HepG2 (cell line): ENCODE measurements around the gene EDC3. TPM values are rescaled to one million over a fixed set of nuclear protein-coding genes. Genes with fewer than 3 reads are reported as not detected.
"Not testable (repeated sequence)": the region's sequence is repeated elsewhere in the genome, so short reads cannot be mapped to it uniquely, and the experiment has no call there.

Experiments used
- ATAC-seq: fragments of 200-7000 bp; cut with Tn5 transposase; 3 replicates; pipeline ENCODE4 v1.9.1; 2020; ENCODE audit warnings: mild to moderate bottlenecking, moderate library complexity
- BruUV-seq: library from RNA; stranded (reverse); fragments of 400-500 nt; replicated peaks from 2 replicates; lab custom pipeline; 2021; lab: Mats Ljungman, UMichigan
- CTCF ChIA-PET: fragments of 300-600 bp; formaldehyde crosslinking; extraction: SDS; loops from one replicate; lab custom pipeline; 2021; ENCODE audit warnings: low total read pairs, inconsistent platforms, low intra/inter-chr PET ratio; lab: Yijun Ruan, JAX
- POLR2A ChIA-PET: fragments of 350-600 bp; sonication (Branson Sonifier 250); formaldehyde crosslinking; loops from one replicate; lab custom pipeline; 2020; ENCODE audit warnings: antibody characterized with exemption, inconsistent platforms; lab: Yijun Ruan, JAX
- DNase-seq: peaks from one replicate; pipeline ENCODE4 v3.0.0-alpha.2; 2015; ENCODE audit warnings: low spot score
- FAIRE-seq: peaks from 3 replicates; lab custom pipeline; 2011; peaks lifted over from hg19 to GRCh38; lab: Jason Lieb, UNC
- H2AFZ ChIP-seq: one replicate; pipeline ENCODE4 v1.6.1; 2011; ENCODE audit warnings: low read length, inconsistent platforms
- H3K27ac ChIP-seq: fragments of 300-600 bp; 3 replicates; pipeline ENCODE4 v1.8.0; 2011; ENCODE audit warnings: mixed run types, mild to moderate bottlenecking, mixed read lengths, low read length, inconsistent platforms; ENCODE audit not compliant: insufficient read depth; ENCODE audit errors: extremely low read length
- H3K27me3 ChIP-seq, 2 experiments: fragments of 200-600 bp in 1 of 2; 2 replicates in 1 of 2; 3 replicates in 1 of 2; pipeline versions ENCODE4 v1.6.0 to v1.8.0; 2011; ENCODE audit warnings: low read length in 2 of 2, mild to moderate bottlenecking in 2 of 2, moderate library complexity in 2 of 2, inconsistent platforms in 1 of 2; ENCODE audit not compliant: insufficient read depth in 2 of 2, control insufficient read depth in 1 of 2
- H3K36me3 ChIP-seq, 2 experiments: fragments of 200-600 bp in 1 of 2; replicated peaks in 1 of 2; 2 replicates in 1 of 2; 3 replicates in 1 of 2; pipeline versions ENCODE4 v1.5.1 to v1.8.0; 2011; ENCODE audit warnings: low read length in 2 of 2, inconsistent platforms in 1 of 2; ENCODE audit not compliant: insufficient read depth in 2 of 2, control insufficient read depth in 1 of 2
- H3K4me1 ChIP-seq: 2 replicates; pipeline ENCODE4 v1.5.1; 2012; ENCODE audit warnings: low read length, inconsistent platforms; ENCODE audit not compliant: insufficient read depth
- H3K4me2 ChIP-seq: 2 replicates; pipeline ENCODE4 v1.6.0; 2011; ENCODE audit warnings: low read depth, low read length, inconsistent platforms
- H3K4me3 ChIP-seq, 3 experiments: fragments of 200-600 bp in 1 of 3; sonication (generic), shearing (Covaris generic) in 1 of 3; replicated peaks in 1 of 3; 2 replicates each; pipeline ENCODE4 v1.5.1; 2011 to 2016; ENCODE audit warnings: low read length in 3 of 3, inconsistent platforms in 2 of 3, low read depth in 2 of 3, mild to moderate bottlenecking in 2 of 3, control low read depth in 1 of 3, mixed read lengths in 1 of 3; ENCODE audit not compliant: insufficient read depth in 1 of 3
- H3K79me2 ChIP-seq: one replicate; pipeline ENCODE4 v1.6.1; 2011; ENCODE audit warnings: low read length, inconsistent platforms; ENCODE audit not compliant: insufficient read depth
- H3K9ac ChIP-seq: 2 replicates; pipeline ENCODE4 v1.6.0; 2011; ENCODE audit warnings: mild to moderate bottlenecking, low read depth, low read length, inconsistent platforms; ENCODE audit not compliant: insufficient read depth
- H3K9me3 ChIP-seq: 2 replicates; pipeline ENCODE4 v1.5.1; 2012; ENCODE audit warnings: mild to moderate bottlenecking, low read length
- H4K20me1 ChIP-seq: 2 replicates; pipeline ENCODE4 v1.6.0; 2011; ENCODE audit warnings: inconsistent platforms, mild to moderate bottlenecking, low read length, moderate library complexity; ENCODE audit not compliant: insufficient read depth
- FOSL1 ChIP-seq: sonication (generic); formaldehyde crosslinking; IDR thresholded peaks from 2 replicates; pipeline ENCODE4 v1.9.0; 2021; ENCODE audit warnings: missing genetic modification reagents, borderline replicate concordance
- ZFP1 ChIP-seq: IDR thresholded peaks from 2 replicates; pipeline ENCODE4 v1.6.1; 2016
- ZKSCAN8 ChIP-seq: IDR thresholded peaks from 2 replicates; pipeline ENCODE4 v1.6.1; 2016; ENCODE audit warnings: borderline replicate concordance, missing genetic modification reagents, missing compliant biosample characterization
- ZMAT3 ChIP-seq: sonication (generic); formaldehyde crosslinking; conservative IDR thresholded peaks from 2 replicates; pipeline ENCODE4 v1.7.0; 2021; ENCODE audit warnings: missing genetic modification reagents
- WGBS: methylation state at CpG from one replicate; pipeline ENCODE4 v1.1.6; 2017; ENCODE audit warnings: low lambda C conversion rate; 5-methylcytosine and 5-hydroxymethylcytosine counted together
- in situ Hi-C: cut with HindIII; loops from 2 replicates; pipeline ENCODE4 v1.10.0; 2017; ENCODE audit warnings: low pct_unique_long_range_greater_than_20kb; ENCODE audit not compliant: extremely low pct_ligation_motif_present
- intact Hi-C: fragments of 100-400 bp; cut with micrococcal nuclease; formaldehyde crosslinking; loops from one replicate; pipeline ENCODE4 v1.10.0; 2022; ENCODE audit not compliant: unreplicated experiment
- polyA plus RNA-seq, 8 experiments: library from polyadenylated mRNA; depleted of rRNA in 3 of 8; stranded (reverse) in 7 of 8; unstranded in 1 of 8; fragments of >200 nt; fragmentation: Illumina TruSeq in 4 of 8; extraction: Trizol in 4 of 8; gene quantifications; 2 replicates each; pipeline versions ENCODE4 v1.2.1 to v1.2.3, GENCODE V29; 2011 to 2016; ENCODE audit warnings: low read depth in 4 of 8, missing spikeins in 1 of 8, mixed read lengths in 1 of 8; ENCODE audit not compliant: insufficient read depth in 1 of 8
- total RNA-seq, 5 experiments: library from RNA; depleted of rRNA; stranded (reverse); fragments of >200 nt; fragmentation: Illumina TruSeq; extraction: Trizol; gene quantifications; 2 replicates each; pipeline ENCODE4 v1.2.3, GENCODE V29; 2016; ENCODE audit warnings: low read depth in 1 of 5
- TF ChIP-seq, protein P1 (sequence below): sonication (generic); formaldehyde crosslinking; IDR thresholded peaks from 2 replicates; pipeline ENCODE4 v1.5.0; 2020; ENCODE audit warnings: mild to moderate bottlenecking, low read depth, missing genetic modification reagents, borderline replicate concordance
- TF ChIP-seq, protein P2 (sequence below): sonication (generic); formaldehyde crosslinking; conservative IDR thresholded peaks from 2 replicates; pipeline ENCODE4 v1.8.0; 2022; ENCODE audit warnings: mild to moderate bottlenecking, moderate library complexity, missing genetic modification reagents

EDC3 gene
- total and polyA plus RNA-seq, 2 of the 13 experiments (the other 11 are each of a cell fraction or from before 2014, with no cell fraction given): 17.4 to 32.0 TPM

- TF ChIP-seq, protein P1, sequence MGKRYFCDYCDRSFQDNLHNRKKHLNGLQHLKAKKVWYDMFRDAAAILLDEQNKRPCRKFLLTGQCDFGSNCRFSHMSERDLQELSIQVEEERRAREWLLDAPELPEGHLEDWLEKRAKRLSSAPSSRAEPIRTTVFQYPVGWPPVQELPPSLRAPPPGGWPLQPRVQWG: no peak
- no peak for TF ChIP-seq ZKSCAN8 (CRISPR knock-in tag)
These were observed at the start of gene EDC3 (continued) for GRCh38 chr15:74695597-74696397.

GRCh38 chr15:74742422-74742821 lies 46.6 kb upstream of the EDC3 start:
- Histone ChIP-seq H3K9me3 (peaks cover 5% of the 10 kb centered on the region), H3K36me3 (no peaks in the 10 kb centered on the region), H3K4me1 (peaks cover 3% of the 10 kb centered on the region; the same call in 1 of the 2 replicates), H3K4me3 (no peak overlapping the region), H3K4me2 (no peak overlapping the region), H3K79me2 (no peaks in the 10 kb centered on the region), H3K27ac (no peak overlapping the region), H3K27me3 (no peaks in the 10 kb centered on the region), H4K20me1 (no peaks in the 10 kb centered on the region), H2AFZ (no peak overlapping the region), H3K9ac (no peak overlapping the region)
- in situ Hi-C loops: no loop called here
- TF ChIP-seq ZMAT3 (CRISPR knock-in tag): no peak
- TF ChIP-seq ZFP1 (CRISPR knock-in tag): peak; percentile 79; the same call in 1 of the 2 replicates
- TF ChIP-seq, protein P2, sequence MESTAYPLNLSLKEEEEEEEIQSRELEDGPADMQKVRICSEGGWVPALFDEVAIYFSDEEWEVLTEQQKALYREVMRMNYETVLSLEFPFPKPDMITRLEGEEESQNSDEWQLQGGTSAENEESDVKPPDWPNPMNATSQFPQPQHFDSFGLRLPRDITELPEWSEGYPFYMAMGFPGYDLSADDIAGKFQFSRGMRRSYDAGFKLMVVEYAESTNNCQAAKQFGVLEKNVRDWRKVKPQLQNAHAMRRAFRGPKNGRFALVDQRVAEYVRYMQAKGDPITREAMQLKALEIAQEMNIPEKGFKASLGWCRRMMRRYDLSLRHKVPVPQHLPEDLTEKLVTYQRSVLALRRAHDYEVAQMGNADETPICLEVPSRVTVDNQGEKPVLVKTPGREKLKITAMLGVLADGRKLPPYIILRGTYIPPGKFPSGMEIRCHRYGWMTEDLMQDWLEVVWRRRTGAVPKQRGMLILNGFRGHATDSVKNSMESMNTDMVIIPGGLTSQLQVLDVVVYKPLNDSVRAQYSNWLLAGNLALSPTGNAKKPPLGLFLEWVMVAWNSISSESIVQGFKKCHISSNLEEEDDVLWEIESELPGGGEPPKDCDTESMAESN (CRISPR knock-in tag): no peak
- TF ChIP-seq FOSL1 (CRISPR knock-in tag): no peak
- no TSS peak for BruUV-seq
- ChIA-PET CTCF (no interaction called here), POLR2A (no interaction called here)
- no peak for DNase-seq
- no peak for ATAC-seq
- no peak for FAIRE-seq
- intact Hi-C loops: no loop called here
- WGBS: 94% methylated on average over 5 of the region's 5 CpGs

GRCh38 chr15:74738239-74738638 lies 42.4 kb upstream of the EDC3 start:
- in situ Hi-C loops, H3K27me3 ChIP-seq, H3K9ac ChIP-seq, H3K36me3 ChIP-seq, H3K79me2 ChIP-seq, DNase-seq, H4K20me1 ChIP-seq, H3K9me3 ChIP-seq, POLR2A ChIA-PET, H3K27ac ChIP-seq, H3K4me3 ChIP-seq, BruUV-seq, H3K4me2 ChIP-seq, ATAC-seq, CTCF ChIA-PET, intact Hi-C loops, H2AFZ ChIP-seq, FAIRE-seq: not testable (repeated sequence)
- 88% methylated on average over 5 of the region's 5 CpGs for WGBS
- H3K4me1 ChIP-seq: peaks cover 23% of the 10 kb centered on the region
